HG03432 (cell line): ENCODE data around the gene FEV.

Experiments used
- ATAC-seq: cut with Tn5 transposase; IDR thresholded peaks from one replicate; pipeline ENCODE4 v1.9.1; 2021; ENCODE audit warnings: mild to moderate bottlenecking, moderate library complexity; ENCODE audit not compliant: unreplicated experiment

FEV gene

DNA sequence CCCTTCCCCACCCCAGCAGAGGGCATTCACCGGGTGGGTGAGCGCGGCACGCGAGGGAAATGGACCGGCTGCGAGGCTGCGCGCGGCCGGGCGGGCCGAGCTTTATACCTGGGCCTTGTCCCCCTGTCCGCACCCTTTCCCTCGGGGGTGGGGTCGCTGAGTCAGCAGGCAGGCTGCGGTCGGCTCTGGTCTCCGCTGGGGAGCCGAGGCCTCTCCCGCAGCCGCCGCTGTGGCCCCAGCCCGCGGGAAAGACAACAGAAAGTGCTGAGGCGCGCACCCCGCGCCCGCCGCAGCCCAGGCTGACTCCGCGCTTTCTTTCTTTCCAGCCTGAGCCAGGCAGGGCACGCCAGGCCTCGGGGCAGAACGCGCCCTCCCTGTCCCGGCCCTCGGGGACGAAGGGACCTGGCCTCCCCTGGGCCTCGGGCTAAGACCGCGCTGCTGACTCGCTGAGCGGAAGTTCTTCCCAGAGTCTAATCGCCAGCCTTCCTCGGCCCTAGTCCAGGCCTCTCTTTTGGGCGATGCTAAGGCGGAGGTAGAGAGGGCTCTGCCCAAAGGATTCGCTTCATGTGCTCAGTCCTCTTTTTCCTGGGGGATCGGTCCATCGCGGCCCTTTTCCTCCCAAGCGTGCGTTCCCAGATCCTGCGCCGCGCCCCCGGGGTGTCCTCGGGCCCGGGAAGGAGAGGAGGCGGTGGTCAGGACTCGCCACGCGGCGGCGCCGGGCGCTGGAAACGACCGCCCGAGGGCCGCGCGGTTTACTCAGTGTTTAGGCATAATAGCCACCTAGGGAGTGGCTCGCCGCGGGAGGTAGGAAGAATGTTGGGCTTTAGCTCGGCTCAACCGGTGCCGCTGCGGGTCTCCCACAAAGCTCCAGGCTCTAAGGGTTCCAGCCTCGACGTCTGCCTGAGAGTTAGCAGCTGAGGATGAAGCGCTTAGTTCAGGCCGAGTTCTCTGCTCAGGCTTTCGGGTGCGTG, 8.6 kb upstream of the FEV start, which contains the start of gene CRYBA2:
Gene CRYBA2 (minus strand): TSS at position 78 of the 971 bp plus-strand sequence. CDS start 246 bp downstream, outside the sequence.
- ATAC-seq, result no peak

DNA sequence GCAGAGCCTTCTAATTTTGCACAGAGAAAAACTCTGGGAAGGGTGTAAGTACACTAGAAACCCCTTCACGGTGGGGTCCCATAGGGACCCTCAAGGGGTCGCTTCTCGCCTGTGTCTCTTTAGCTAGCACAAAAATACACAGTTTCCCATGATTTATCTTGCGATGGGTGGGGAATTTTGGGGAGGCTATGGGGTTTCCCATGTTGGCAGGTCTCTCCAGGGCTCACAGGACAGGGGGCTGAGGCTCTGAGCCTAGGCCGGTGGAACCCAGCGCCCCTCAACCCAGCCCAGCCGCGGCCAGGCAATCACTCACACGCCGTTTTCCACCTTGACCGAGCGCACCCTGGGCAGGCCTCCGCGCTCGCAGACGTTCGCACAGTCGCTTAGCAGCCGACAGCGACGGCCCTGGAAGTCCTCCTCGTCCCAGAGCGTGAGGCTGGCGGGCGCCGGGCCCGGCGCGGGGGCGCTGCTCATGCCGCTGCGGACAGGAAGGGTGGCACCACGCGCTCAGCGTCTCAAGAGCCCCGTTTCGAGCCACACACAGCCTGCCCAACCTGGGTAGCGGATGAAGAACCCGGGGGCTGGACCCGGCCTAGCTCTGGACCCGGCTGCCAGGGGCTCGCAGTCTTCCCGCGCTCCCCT, 7.8 kb upstream of the FEV start:
- ATAC-seq, result no peak

DNA sequence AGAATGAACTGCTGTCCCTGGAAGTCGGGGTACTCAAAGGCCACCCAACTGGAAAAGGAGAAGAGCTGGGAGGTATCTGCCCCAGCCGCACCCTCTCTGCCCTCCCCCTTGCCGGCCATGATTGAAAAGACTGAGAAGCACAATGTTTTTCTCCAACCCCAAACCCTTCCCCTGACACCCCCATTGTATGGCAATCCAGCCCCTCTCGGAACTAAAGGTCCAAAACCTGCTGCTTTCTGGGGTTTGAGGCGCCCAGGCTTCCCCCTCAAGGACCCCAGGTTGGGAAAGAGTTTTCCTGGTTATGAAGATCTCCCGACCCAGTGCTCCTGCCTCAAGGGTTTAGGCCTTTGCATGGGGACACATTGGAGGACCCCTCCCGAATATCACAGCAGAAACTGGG, 7.2 kb upstream of the FEV start:
- ATAC-seq, result no peak

DNA sequence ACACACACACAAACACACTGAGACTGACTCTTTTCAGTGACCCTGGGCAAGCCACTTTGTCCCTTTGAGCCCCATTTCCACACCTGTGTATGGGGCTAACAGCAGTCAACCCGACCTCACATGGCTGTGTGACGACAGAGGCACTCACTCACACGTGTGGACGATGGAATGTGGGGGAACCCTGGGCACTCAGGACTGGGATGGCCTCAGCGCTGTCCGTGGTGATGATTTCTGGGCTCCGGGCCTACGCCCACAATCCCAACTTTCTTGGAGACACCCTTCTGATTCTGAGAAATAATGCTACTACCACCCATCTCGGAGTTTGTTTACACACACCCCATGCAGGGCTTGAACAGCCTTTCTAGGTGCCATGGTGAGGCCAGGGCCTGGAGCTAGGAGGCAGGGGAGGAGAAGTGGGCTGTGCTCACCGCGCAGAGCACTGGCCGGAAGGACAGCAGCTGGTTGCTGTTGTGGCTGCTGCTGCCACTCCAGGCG, 6.7 kb upstream of the FEV start:
- ATAC-seq, result no peak

DNA sequence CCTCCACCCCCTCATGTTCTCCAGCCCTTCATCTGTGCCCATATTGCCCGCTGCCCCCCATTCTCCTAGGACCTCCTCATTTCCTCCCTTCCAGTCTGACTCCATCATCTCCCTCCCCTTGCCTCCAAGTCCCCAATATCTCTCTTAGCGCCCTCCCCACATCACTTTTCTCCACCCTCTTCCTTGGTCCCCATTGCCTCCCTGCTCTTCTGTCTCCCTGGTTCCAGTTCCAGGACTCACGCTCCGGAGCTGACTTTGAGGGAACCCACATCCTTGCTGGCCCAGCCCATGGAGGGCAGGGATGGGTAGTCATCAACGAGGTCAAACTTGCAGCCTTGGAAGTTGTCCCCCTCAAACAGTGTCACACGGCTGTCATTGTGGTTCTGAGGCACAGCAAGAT, 5.6 kb upstream of the FEV start:
- no peak for ATAC-seq

DNA sequence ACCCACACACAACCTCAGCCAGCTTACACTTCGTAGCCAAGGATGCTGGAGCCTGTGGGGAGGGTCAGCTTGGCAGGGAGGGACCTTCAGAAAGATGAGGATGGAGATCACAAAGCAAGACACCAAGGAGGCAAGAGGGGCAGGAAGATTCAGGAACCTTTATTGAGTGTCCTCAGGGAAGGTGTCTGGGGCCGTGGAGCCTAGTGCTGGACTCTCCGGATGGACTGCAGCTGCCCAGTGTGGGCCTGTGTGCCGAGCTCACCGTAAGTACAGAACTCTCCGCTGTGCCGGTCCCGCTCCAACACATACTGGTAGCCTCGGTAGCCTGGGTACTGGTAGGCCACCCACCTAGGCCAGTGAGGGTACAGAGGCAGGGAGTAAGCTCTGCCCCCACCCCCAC, 5.1 kb upstream of the FEV start:
- no peak for ATAC-seq

DNA sequence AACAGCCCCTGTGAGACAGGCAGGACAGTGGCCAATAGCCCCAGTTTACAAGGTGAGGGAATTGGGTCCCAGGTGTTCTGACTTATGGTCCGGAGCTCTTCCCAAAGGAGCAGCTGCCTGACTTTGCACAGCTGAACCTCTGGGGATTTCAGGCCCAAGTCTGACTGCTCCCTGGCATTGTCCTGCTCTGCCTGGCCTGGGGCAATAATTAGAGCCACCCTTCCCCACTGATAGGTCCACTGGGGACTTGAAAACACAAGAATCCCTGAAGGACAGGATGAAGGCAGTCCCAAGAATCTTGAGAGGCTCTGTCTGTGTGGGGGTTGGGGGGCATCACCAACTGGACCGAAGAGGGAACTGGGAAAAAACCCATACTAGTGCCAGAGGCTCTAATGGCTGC, 3.7 kb upstream of the FEV start:
- no peak for ATAC-seq

DNA sequence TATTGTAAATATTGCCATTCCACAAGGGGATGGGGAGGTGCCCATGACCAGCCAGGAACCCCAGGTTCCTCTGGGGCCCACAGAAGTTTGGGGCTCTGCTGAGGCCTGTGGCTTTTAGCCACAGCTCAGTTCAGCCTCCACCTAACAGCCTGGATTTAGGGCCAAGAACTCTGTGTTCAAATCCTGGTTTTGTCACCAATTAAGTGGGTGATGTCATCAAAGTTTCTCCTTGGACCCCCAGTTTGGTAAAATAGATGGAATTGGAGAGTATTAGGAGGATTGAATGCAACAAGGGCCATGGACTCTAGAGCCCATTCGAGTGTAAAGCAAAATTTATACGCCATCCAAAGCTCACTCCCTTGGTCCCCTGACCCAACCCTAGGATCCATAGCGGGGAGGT, 3.2 kb upstream of the FEV start:
- ATAC-seq, result no peak

DNA sequence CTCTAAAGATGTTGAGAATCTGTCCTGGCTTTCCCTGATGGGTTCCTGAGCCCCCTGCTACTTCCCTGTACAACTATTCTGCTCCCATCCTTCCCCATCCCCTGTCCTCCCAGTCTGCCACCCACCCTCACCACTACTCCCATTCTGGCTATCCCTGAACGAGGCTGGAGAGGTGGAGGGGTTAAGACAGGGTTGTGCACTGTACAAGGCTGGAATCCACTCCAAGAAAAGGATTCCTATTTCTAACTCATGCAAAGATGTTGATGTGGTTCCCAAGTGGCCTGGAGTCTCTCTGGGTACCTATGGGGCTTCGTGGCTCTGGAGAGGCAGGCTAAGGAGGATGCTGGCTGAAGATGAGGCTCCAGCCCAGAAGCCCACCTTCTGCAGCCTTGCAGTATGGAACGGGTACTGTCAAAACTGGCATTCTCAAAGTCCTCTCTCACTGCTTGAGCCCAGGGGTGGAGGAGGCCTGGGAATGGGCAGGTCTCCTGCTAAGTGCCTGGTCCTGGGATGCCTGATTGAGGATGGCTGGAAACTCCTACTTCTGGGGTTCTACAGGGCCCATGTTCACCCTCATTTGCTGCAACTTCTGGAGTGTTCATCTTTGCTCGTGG, 1.3 kb upstream of the FEV start:
- ATAC-seq, result no peak

DNA sequence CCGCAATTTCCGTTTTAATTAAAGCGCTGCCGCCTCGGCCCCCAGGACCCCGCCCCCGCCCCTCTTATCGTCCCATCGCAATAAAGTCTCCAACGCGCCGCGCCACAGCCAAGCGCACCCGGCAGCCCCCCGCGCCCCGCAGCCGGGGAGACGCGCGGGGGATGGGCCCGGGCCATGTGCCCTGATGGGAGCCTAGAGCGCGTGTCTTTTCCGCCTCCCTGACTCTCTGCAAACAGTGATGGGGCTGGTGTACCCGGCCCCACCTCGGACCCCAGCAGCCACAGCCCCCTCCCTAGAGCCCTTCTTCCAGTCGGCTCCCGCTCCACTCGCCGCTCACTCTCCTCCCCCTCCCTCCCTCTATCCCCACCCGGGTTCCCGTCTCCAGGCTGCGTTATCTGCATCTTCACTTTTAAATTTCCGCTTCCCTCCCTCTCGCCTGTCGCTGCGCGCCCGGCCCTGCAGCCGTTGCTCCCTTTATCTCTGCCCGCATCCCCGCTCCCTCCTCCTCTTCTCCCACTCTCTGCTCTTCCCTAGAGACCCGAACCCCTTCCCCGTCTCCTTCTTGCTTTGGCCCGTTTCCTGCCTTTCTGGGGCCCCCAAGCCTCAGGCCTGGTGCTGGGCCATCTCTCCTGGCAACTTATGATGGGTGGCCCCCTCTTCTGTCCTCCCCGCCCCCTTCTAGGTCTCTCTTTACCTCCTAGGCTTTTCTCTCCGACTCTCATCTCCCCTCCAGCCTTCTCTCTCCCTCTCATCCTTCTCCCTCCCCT, 524 bp upstream of the FEV start:
- no peak for ATAC-seq

DNA sequence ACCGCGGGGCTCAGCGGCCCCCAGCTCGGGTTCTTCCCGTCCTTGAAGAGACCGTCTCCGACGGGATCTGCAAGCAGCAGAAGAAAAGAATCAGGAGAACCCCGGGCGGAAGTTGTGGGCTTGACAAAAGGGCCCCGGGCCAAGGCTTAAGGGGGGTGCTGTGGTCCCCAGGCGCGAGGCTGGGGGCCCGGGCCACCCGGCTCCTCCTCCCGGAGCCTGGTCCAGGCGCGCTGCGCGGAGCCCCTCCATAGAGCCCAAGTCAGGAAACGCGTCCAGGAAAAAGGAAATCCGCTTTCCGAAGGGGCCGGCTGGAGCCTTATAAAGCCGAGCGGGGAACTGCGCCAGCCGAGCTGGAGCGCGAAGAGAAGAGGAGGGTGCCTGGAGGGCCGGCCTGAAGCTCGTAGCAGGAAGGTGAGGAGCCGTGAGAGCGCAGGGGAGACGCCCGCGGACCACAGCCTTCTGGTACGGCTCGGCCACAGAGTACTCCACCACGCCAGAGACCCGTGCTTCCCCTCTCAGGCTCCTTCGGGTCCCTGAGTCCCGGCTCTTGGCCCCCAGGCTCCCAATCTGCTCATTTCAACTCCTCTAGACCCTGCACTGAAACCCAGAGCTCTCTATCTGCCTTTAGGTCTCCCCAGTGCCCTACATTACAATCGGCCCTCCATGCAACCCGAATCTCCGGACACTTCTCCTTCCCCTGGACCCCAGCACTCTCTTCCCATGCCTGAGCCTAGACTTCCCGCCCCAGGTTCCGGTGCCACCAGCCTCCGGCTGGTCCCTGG, 554 bp downstream of the FEV start:
- no peak for ATAC-seq

DNA sequence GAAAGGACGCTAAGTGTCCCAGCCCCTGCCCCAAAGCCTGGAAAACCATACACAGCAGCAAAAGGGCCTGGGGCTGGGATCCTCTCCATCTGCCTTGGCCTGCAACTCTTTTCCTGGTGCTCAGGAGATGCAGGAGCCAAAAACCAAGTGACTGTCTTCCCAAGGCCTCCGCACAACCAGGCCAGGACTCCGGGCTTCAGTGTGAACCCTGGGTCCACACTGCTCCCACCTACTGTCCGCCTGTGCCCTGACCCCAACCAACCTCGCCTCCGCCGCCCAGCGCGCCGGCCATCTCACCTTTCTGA, 1.1 kb downstream of the FEV start:
- ATAC-seq, result no peak

DNA sequence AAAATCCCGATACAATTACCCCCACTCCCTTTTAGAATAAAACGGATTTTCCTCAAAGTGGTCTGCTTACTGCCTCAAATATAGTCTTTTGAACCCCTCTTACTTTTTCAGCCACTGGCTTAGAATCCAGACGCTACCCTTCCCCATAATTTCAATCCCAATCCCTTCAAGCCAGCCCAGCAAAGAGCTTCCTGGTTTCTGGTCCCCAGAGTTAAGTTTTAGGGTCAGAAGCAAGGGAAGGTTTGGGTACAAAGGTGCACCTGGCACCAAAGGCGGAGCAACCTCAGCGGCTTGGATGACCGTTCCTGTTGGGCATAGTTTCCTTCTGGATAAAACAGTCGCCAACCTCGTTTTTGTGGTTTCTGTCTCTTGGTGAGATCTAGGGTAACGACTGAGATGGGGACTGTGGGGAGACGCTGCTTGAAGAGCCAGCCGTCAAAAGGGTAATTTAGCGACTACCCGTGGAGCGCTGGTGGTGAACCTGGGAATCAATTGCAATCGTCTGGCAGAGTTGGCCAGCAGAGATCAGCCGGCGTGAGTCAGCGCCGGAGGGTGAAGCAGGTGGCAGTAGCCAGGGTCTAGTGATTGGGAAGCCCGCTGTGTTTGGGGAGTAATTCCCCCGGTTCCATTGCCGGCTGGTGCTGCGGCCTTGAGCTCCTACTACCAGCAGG, 1.6 kb downstream of the FEV start:
- no peak for ATAC-seq

DNA sequence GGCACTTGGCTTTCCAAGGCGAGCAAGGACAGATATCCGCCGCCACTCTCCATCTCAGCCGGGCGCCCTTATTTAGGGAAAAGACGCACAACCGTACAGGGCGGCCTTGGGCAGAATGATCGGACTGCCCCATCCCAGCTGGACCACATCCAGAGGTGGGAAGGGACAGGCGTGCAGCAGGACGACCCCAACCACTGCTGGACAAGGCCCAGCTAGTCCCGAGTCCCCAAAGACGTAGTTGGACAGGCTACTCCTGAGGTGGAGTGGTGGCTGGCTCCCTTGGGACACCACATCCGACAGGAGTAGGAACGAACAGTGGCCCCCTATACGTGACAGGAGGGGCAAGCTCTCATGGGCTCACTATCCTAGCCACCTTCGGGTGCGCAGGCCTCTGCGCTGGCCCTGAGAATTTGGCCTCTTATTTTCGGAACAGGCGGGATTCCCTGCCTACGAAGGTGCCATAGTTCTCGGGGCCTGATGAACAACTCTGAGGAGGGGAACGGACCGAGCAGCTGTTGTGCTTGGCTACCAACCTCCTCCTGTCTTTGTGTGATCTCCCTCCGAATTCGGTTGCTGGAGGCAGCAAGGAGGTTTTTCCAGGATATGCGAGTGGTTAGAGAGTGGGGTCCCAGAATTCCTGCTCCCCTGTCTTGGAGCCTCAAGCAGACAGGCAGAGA, 2.3 kb downstream of the FEV start:
- no peak for ATAC-seq

DNA sequence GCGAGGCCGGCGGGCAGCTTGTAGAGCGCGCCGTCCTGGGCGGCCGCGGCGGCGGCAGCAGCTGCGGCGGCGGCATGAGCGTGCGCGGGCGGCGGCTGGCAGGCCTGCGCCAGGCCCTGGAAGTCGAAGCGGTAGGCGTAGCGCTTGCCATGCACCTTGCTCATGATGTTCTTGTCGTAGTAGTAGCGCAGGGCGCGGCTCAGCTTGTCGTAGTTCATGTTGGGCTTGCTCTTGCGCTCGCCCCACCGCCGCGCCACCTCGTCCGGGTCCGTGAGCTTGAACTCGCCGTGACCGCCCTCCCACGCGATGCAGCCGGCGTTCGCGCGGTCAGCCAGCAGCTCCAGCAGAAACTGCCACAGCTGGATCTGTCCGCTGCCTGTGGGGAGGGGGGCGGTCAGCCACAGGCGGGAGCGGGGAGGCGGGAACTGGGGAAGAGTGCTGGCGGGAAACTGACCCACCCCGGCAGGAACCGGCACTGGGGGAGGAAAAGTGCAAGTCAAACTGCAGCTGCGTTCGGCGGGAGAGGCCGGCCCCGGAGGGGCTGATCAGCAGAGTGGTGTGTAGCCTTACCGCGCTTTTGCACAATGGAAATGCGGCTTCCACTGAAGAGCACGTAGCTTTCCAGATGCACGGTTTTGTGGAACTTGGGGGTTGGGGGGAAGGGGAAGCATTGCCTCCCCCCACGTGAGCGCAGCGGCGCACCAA, 3.0 kb downstream of the FEV start:
- ATAC-seq, result no peak

DNA sequence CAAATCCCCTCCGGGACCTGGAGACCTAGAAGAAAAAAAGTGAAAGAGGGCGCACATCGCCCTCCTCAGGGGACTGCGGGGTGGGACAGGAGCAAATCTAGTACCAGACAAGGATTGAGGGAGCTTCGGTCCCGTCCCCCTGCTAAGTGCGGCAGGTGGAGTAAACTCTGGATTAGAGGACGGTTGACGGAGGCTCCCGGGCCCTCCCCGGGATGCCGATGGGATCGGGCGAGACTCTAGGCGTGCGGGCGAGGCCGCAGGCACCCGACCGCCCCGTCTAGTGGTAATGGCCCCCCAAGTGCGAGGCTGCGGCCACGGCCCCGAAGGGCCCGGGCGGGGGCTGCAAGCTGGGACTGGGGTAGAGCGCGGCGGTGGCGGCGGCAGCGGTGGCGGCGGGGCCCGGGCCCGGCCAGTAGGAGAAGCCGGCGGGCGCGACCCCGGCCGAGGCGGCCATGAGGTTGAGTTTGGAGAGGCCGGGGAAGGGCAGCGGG, 3.5 kb downstream of the FEV start:
- no peak for ATAC-seq

DNA sequence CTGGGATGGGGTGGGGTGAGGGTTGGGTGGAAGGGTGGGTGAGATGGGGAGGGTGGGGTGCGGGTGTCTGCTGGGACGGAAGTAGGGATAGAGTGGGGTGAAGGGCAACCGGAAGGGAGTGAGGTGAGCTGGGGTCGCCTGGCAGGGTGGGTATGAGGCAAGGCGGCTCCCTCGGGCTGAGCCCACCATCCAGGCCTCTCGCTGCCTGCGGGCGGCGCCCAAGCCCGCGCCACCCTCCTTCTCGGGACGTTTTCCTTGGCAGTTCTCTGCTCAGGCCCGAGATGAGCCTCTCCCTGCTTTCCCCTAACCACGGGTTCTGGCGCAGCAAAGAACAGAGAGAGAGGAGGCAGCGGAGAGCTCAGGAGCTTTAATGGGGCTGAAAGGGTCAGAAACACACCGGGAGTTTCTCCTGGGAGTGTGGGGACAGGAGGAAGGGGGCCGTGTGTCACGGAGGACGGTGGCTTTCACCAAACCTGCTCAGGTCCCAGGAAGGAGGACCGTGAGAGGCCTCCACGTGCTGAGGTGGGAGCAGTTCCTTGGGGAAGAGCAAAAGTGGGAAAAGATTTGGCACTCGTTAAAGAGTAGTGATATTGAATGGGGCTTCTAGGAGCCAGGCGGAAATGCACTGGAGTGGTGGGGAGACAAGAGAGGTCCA, 4.1 kb downstream of the FEV start:
- no peak for ATAC-seq
